Kasumi-1 (cell line): Measurements from ENCODE around the gene LCN2.

Experiments used
- DNase-seq, 2 experiments: peaks; one replicate each; lab custom pipeline; 2025; lab: John Stamatoyannopoulos, UW

Gene LCN2

DNA sequence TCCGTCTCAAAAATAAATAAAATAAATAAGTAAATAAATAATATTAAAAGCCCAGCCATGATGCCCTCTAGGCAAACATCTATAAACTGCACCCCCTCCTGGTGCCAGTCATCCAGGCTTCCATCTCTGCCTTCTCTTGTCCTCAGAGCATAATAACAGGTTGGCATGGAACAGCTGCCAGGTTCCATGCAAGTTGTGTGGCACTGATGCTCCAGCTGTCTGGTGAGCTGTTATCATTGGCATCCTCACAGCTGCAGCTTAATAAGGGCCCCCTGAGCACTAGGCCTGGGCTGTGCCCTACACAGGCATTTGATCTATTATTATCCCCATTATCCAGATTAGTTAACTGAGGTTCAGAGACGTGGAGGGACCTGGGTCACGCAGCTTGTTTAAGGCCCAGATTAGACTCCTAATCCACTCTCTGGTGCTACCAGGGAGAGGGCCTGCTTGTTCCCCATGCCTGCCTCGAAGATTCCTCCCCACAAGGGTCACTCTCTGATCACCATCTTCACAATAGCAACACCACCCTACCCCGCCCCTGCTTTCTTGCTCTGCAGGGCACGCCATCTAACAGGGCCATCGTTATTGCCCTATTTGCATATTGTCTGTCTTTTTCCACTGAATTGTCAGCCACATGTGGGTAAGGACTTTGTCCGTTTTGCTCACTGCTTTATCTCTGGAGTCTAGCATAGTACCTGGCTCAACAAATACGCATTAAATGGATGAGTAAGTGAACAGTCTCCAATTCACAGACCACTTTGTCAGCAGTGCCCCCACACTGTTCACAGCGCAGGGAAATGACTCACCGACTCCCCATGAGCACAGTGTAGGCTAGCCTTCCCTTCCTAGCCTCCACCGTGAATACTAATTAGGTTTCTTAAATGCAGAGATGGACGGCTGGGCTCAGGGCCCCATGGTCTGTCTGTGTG, 52.5 kb downstream of the LCN2 start:
- no peak for DNase-seq

DNA sequence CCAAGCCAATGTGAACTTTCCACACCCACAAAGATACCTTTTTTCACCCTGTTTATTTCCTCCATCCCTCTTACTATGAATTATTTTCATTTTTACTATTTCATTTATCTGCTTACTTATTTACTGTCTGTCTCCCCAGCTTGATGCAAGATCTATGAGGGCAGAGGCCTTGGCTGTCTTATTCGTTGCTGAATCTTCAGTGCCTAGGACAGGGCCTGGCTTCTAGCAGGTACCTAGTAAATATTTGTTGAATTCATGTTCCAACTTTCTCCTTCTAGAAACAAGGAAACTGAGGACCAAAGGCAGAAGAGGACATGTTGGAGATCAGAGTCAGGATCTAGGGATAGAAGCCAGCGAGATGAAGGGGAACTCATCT, 53.4 kb downstream of the LCN2 start:
- DNase-seq = peak in 1 of 2 experiments; percentile 61
